Left ventricle myocardium inferior (tissue), 1 donor: ENCODE measurements around the gene CDC42. TPM values are rescaled to one million over a fixed set of nuclear protein-coding genes. Genes with fewer than 3 reads are reported as not detected.
A peak's percentile ranks its signal among the peaks of the same experiment; 100 is the strongest.

ENCODE experiments used
- DNase-seq: peaks from one replicate; pipeline ENCODE4 v3.0.0-alpha.2; 2020
- H3K27ac ChIP-seq: fragments of 200-600 bp; replicated peaks from 2 replicates; pipeline ENCODE4 v1.8.0; 2021
- H3K27me3 ChIP-seq: fragments of 200-600 bp; 2 replicates; pipeline ENCODE4 v1.8.0; 2021; ENCODE audit warnings: low read depth
- H3K36me3 ChIP-seq: fragments of 200-600 bp; 2 replicates; pipeline ENCODE4 v1.8.0; 2021
- H3K4me1 ChIP-seq: fragments of 200-600 bp; 2 replicates; pipeline ENCODE4 v1.8.0; 2021
- H3K4me3 ChIP-seq: fragments of 200-600 bp; 2 replicates; pipeline ENCODE4 v1.8.0; 2021; ENCODE audit warnings: mild to moderate bottlenecking, moderate library complexity
- H3K9me3 ChIP-seq: fragments of 200-600 bp; replicated peaks from 2 replicates; pipeline ENCODE4 v1.8.0; 2021
- CTCF ChIP-seq: fragments of 200-600 bp; IDR thresholded peaks from 2 replicates; pipeline ENCODE4 v1.8.0; 2021; ENCODE audit warnings: antibody characterized with exemption, mild to moderate bottlenecking, borderline replicate concordance
- intact Hi-C: fragments of 100-400 bp; cut with micrococcal nuclease; formaldehyde crosslinking; loops from one replicate; pipeline ENCODE4 v1.11.0; 2022
- total RNA-seq: library from RNA; stranded (reverse); fragmentation: NEBNext Ultra II Directional; extraction: Animal tissue kit (Norgen Biotek cat#: 25700); gene quantifications from one replicate; pipeline ENCODE4 v1.2.1, GENCODE V29; 2021
- donor health status: DM: no; HTN: yes; CAD: no; lungs with severe emphysema.

The CDC42 gene
- total RNA-seq, 1 donor from 2014 or later: 126 TPM

- no peaks in the 10 kb centered on the region for H3K36me3 ChIP-seq
- no peaks in the 10 kb centered on the region for H3K9me3 ChIP-seq
- H3K4me1 ChIP-seq: peaks cover 28% of the 10 kb centered on the region
- no peaks in the 10 kb centered on the region for H3K27me3 ChIP-seq
- intact Hi-C loops: loop anchor here (10.0 kb wide), 1 partner anchor 185 kb away; no protein-coding TSS in a partner anchor
- no peak for TF ChIP-seq CTCF
- peak overlapping the region; percentile 64 for H3K27ac ChIP-seq
- H3K4me3 ChIP-seq: no peak overlapping the region
- peak; percentile 69 for DNase-seq
Observed at GRCh38 chr1:22039594-22040285, 12.8 kb upstream of the CDC42 start.

GRCh38 chr1:22040286-22040623 lies 12.3 kb upstream of the CDC42 start:
- no peak for TF ChIP-seq CTCF
- intact Hi-C loops: no loop called here
- peak overlapping the region; percentile 64 for H3K27ac ChIP-seq

GRCh38 chr1:22041505-22041904 lies 11.0 kb upstream of the CDC42 start:
- Histone ChIP-seq H3K9me3 (peaks cover 5% of the 10 kb centered on the region), H3K4me1 (peaks cover 28% of the 10 kb centered on the region), H3K4me3 (no peak overlapping the region), H3K36me3 (no peaks in the 10 kb centered on the region), H3K27me3 (no peaks in the 10 kb centered on the region), H3K27ac (no peak overlapping the region)
- intact Hi-C loops: no loop called here
- DNase-seq: no peak
- TF ChIP-seq CTCF: no peak

More at GRCh38 chr1:22040286-22040623, 12.3 kb upstream of the CDC42 start:
- no peak for DNase-seq
- H3K36me3 ChIP-seq: no peaks in the 10 kb centered on the region
- H3K4me3 ChIP-seq: no peak overlapping the region
- H3K9me3 ChIP-seq: no peaks in the 10 kb centered on the region
- H3K27me3 ChIP-seq: no peaks in the 10 kb centered on the region
- H3K4me1 ChIP-seq: peaks cover 28% of the 10 kb centered on the region

- peaks cover 5% of the 10 kb centered on the region for H3K9me3 ChIP-seq
- no peaks in the 10 kb centered on the region for H3K36me3 ChIP-seq
- no peak for DNase-seq
- no peaks in the 10 kb centered on the region for H3K27me3 ChIP-seq
- TF ChIP-seq CTCF: no peak
- no peak overlapping the region for H3K27ac ChIP-seq
- no peak overlapping the region for H3K4me3 ChIP-seq
- peaks cover 18% of the 10 kb centered on the region for H3K4me1 ChIP-seq
- intact Hi-C loops: no loop called here
Observed at GRCh38 chr1:22043198-22043769, 9.2 kb upstream of the CDC42 start.

- Histone ChIP-seq H3K4me3 (no peak overlapping the region), H3K9me3 (peaks cover 5% of the 10 kb centered on the region), H3K4me1 (peaks cover 19% of the 10 kb centered on the region), H3K27ac (no peak overlapping the region), H3K27me3 (no peaks in the 10 kb centered on the region), H3K36me3 (no peaks in the 10 kb centered on the region)
- no peak for DNase-seq
- TF ChIP-seq CTCF: no peak
- intact Hi-C loops: no loop called here
Observed at GRCh38 chr1:22044690-22045420, 7.7 kb upstream of the CDC42 start.
